ENCODE data around the gene PARD3.

DNA sequence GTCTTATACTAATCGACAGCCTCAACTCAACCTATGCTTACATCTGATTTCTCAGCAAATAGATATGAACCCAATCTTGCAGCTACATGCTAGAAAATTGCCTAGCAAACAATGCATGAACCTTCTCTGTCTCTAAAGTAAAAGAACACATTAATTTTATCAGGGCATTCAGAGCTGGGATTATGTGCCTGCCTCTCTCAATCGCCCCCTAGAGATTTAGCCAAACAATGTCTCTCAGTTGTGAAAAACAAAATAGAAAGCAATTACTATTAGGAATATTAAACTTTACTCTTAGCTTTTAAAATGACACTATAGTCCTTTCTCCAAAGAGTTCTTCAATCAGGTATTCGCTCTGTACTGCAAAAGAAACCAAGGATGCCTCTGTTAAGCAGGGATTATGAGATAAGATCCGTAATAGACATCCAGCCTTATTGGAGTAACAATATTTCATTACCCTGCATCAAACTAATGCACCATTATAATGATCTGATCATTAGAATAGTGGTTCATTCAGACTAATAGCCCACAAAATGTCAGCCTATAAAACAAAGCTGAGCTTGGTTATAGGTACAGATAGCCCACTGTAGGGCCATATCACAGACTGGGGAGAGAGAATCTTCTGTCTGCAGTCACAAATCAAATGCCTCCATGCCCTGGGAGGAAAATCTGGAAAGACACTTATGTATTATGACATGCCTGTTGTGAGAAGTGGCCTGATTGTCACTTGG, 736.9 kb downstream of the PARD3 start:
- no peak for TF ChIP-seq EP300 (IDR thresholded peaks at IDR 0.05)
- TF ChIP-seq, protein P1, sequence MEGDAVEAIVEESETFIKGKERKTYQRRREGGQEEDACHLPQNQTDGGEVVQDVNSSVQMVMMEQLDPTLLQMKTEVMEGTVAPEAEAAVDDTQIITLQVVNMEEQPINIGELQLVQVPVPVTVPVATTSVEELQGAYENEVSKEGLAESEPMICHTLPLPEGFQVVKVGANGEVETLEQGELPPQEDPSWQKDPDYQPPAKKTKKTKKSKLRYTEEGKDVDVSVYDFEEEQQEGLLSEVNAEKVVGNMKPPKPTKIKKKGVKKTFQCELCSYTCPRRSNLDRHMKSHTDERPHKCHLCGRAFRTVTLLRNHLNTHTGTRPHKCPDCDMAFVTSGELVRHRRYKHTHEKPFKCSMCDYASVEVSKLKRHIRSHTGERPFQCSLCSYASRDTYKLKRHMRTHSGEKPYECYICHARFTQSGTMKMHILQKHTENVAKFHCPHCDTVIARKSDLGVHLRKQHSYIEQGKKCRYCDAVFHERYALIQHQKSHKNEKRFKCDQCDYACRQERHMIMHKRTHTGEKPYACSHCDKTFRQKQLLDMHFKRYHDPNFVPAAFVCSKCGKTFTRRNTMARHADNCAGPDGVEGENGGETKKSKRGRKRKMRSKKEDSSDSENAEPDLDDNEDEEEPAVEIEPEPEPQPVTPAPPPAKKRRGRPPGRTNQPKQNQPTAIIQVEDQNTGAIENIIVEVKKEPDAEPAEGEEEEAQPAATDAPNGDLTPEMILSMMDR (IDR thresholded peaks at IDR 0.05), result no peak
